Stimulated activated CD8-positive, alpha-beta memory T cell treated with anti-CD3 and anti-CD28 coated beads, Interleukin-4, amount 100 ng/mL, for 48 hours (primary cell): ENCODE results near the gene HOMER2.

ENCODE experiments used
- DNase-seq: peaks from one replicate; pipeline ENCODE4 v3.0.0-alpha.2; 2020

The HOMER2 gene

DNA sequence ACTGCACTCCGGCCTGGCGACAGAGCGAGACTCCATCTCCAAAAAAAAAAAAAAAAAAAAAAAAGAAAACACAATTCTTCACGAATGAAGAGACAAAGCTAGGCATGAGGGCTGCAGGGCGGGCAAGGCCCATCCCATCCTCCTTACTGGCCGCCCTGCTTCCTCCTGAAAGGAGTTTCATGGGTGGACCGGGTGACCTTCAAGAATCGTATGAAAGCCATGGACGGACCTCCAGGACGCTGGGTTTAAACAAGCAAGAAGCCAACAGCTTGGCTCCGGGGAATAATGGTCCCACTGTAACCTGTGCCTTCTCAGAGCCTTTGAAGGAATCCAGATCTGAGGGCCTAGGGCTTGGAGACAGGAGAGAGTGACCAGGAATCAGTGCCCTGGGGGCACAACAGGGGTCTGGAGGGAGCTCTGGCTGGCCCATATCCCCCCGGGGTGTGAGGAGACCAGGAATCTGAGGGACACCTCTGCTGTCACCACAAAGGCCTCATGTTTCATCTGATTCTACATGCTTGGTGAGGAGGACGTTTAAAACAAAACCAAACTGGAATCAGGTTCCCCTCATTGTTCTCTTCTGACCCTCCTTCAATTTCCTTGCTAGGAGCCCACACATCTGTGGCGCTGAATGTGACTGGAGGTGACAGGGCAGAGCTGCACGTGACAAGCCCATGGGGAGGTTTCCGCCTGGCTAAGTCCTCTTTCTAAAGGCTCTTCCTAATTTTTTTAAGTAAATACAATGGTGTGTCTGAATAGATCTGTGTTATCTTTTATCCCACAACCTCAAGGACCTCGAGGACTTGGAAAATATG, 97.0 kb downstream of the HOMER2 start:
- no peak for DNase-seq

DNA sequence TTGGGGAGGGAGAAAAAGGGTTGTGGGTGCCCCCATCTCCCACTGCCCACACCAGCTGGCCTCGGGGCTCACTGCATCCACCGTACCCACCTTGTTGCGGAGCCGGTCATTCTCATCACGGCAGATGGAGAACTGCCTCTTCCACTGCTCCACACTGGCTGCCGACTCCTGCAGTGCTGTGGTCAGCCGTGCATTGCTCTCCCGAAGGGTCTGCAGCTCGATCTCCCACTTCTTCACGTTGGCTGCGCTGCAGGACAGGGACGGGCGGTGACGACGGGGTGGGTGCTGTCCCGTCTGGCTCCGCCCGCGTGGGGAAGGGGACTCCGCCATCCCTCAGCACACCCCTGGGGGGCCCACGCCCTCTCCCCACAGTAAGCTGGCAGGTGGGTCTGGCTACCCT, 98.0 kb downstream of the HOMER2 start:
- DNase-seq: no peak

DNA sequence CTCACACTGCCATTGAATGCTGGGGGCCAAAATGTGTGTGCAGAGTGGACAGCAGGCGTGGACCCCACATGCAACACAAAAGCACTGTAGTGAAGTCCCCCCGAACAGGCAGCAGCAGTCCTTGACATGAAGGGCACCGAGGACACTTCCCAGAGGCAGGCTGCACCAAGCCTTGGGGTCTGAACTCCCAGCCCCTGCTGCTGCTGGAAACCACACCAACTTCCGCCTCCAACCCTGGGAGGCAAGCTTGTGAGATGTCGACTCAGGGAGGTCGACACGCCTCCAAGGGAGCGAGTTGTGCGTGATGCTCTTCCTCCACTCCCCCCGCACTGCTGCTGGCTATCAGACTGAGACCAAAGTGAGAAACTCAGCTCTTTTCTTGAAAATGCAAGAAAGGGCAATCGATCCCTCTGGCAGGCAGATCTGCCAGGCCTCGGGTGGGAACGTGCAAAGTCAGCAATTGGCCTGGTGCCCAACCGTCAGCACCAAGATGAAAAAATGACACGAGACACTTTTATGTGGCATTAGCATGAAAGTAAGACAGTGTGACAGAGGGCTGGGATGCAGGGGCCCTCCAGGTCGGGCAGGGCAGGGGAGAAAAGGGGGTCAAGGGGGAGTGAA, 99.5 kb downstream of the HOMER2 start:
- DNase-seq: no peak

DNA sequence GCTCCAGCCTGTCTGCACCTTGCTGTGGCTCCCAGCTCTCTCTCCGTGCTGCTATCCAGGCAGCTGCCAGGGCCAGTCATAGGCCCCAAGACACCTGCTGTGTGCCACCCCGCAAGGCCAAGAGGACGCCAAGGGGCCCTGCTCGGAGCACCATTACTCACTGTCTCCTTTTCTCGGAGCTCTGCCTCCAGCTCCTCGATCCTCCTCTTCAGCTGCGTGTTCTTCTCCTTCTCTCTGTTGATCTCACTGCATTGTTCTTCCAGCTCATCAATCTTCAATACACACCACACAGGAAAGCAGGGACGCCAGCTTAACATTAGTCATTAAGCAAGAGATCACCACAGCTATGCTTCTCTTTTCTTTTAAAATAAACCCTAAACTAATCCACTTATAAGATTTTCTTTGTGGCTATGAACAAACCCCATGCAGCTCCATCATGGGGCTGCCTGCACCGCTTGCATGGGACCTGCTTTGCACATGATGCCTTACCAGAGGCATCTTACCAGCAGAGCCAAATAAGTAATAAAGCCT, 100.5 kb downstream of the HOMER2 start:
- no peak for DNase-seq

DNA sequence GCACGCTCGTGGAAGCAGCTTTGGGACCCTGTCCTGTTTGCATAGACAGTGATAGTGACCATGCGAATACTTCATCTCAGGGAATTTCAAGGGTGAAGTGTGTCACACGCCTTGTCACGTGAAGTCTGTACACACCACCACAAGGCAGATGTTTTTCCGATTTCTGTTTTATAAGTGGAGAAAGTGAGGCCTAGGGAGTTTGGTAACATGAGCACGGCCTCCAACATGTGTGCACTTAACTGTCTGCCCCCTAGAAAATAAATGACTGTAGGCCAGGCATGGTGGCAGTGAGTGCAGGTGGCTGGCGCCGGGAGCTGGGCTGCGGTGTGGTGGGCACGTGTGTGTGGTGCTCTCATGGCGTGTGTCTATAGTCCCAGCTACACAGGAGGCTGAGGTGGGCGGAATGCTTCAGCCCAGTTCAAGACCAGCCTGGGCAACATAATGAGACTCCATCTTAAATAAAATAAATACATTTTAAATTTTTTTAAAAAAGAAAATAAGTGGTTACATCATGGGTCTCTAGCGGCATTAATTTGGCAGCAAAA, 101.1 kb downstream of the HOMER2 start:
- no peak for DNase-seq

DNA sequence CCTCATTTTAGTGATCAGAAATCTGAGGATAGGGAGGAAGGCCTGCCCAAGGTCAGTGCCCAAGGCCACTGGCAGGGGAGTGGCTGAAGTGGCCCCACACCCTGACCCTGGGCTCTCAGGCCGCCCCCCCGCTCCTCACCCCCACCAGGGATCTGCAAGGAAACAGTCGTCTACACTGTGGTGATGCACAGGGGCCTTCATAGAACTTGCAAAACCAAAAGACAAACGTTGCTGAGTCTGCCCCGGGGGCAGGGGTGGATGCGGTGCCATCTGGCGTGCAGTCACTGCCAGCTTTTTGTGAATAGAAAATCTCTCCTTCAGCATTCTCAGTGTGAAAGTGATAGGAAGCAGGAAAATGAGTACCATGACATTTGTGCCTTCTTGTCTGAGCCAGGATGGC, 101.8 kb downstream of the HOMER2 start:
- no peak for DNase-seq

DNA sequence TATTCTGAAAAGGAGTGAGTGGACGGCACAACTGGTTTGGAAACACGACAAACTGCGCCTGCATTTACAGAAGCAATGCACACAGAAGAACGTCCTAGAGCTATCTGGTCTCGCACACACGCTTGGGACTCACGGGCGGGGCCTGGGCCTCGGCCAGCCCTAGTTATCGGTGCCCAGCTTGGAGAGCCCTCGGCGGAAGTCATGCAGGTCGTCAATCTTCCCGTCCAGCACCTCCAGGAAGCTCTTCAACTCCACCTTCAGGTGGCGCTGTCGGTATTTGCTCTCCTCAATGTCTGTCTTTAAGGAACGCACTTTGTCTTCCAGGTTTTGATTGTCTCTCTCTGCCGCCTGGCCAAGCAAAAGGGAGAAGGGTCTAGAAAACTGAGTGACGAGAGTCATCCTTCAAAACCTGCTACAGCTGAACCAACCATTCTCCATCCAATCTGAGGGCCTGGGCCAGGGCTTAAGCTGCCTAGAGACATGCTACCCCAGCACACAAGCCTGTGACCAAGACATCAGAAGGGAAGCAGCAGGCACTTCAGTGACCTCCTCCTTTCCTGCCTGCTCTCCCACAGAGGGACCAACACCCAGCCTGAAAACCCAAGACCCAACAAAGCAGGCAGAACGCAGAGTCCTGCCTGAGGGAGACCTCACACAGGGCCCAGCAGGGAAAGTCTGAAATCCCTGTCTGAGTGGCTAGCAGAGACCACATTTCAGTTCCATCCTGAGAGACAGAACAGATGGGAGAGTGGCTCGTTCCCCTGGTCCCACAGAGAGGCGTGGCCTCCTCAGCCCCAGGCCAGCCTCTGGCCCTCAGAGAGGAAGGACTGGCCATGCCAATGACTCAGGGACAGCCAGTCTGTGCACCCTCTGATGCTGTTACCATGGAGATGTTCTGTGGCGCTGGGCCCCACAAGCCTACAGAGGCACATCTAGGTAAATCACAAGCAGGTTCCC, 102.7 kb downstream of the HOMER2 start:
- peak; percentile 68 for DNase-seq

DNA sequence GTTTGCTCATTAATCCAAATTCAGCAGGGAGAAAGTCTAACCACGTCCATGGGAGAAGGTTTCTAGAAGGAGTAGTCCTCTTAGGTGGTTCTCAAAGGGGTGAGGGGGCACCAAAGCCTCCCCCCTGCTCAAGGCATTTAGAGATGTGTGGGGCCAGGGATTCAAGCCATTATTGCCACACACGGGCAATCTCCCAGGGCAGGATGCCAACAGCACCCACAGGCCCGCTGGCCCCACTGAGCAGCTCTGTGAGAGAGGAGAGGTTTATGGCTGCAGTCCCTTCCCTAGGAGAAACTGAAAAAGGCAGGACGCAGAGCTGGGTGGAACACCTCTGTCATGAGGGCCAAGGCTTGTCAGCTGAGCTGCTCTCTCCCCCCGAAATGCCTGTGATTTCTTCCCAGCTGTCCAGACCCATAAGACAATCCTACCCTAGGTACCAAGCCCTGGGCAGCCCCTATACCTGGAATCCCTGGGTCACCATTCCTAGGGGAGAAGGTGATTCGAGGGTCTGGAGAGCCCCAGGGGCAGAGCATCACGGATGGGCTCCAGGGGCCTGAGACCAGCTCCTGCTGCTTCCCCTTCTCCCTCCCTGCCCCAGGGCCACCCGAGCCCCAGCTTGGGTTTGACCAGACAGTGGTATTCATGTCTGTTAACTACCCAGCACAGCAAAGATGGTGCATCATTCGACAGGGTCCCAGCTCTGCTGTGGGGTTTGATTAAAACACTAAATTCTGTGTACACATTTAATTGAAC, 104.1 kb downstream of the HOMER2 start:
- no peak for DNase-seq

DNA sequence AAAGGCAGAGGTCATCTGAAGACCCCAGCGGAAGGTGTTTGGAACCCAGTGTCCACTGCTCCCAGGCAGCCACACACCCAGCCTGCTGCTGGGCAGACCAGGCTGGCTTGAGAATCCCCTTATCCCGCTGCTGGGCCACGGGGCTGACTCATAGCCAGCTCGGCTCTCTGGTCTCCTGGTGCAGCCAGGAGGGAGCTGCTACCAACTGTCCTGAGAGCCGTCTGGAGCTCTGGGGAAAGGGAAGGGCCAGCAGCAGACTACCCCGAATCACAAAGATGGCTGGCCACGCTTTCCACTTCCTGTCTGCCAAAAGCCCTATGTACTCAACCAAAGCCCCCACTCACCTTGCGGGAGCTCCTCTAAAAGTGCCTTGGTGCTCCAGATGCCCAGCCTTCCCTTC, 104.8 kb downstream of the HOMER2 start:
- no peak for DNase-seq

DNA sequence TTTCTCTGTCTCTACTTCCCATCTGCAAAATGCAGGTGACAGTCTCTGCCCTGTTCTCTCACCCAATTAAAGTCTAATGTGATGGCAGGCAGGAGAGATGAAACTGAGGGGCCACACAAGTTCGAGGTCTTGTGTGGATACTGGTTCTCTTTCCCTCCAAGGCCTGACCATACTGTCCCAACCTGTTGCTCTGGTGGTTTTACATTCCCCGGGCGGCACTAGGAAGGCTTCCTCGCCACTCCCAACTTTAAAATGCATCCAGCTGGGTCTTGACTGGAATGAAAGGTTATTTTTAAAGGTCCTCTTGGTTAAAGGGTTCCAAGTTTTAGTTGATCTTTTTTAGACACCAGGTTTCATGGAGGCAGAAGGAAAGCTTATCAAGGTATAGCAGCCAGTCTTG, 105.9 kb downstream of the HOMER2 start:
- DNase-seq: no peak

DNA sequence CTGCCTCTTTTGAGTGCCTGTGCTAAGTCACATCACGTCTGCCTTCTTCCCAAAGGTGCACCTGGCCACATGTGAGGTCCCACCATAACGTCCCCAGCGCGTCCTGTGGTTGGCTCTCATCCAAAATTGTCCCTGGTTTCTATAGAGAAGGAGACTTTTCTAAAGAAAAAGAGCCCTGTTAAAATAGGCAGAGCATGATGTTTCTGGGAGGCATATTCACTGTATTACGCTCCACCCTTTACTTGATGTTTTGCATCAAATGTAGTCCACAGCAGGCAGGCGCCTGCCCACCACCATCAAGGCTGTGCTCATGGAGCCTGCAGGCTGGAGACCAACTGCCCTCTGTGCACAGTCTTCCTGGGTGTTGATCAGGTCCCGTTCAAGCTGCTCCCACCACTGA, 106.8 kb downstream of the HOMER2 start:
- no peak for DNase-seq

DNA sequence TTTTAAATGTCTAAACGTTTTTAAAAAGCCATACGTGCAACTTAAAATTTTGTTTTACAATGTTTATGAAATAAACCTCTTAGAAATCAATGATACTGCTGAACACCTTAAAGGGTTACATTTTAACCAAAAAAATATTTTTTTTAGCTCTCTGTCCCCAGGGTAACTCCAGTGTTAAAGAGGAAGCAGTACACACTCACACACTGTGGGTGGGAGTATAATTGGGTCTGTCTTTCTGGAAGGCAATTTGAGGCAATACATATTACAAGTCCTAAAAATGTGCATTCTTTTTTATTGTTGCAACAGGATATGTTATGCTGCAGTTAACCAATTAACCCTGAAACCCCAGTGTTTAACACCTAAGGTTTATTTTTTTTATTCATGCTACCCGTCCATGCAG, 109.0 kb downstream of the HOMER2 start:
- DNase-seq: no peak

DNA sequence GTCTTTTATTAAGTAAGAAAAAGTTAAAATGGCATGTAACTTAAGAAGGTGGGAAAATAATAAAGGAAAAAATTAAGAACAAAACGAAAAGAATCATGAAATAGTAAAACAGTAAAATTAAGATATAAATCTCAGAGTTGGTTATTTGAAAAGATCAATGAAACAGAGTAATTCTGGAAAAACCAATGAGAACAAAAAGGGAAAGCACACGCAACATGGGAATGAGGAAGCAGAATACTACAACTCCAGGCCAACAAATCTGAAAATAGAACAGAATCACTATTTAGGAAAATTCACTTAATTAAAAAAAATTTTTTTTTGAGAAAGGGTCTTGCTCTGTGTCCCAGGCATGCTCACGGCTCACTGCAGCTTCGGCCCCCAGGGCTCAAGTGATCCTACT, 112.4 kb downstream of the HOMER2 start:
- no peak for DNase-seq

DNA sequence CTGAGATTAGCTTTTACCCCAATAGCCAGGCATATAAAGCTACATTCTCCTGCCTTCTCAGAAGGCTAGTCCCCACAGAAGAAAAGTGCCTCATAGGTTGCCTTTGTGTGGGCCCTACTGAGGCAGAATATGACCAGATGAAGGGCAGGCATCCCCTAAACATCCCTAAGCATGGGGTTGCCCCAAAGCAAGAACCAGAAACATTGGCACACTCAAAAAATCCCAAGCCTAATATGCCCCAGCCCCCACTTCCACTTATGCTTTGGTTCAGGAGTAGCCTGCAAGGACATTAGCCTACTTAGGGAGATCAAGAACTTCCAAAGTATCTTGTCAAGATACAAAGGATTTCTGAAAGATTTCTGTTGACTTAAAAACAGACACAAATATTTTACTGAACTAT, 113.4 kb downstream of the HOMER2 start:
- DNase-seq: no peak

DNA sequence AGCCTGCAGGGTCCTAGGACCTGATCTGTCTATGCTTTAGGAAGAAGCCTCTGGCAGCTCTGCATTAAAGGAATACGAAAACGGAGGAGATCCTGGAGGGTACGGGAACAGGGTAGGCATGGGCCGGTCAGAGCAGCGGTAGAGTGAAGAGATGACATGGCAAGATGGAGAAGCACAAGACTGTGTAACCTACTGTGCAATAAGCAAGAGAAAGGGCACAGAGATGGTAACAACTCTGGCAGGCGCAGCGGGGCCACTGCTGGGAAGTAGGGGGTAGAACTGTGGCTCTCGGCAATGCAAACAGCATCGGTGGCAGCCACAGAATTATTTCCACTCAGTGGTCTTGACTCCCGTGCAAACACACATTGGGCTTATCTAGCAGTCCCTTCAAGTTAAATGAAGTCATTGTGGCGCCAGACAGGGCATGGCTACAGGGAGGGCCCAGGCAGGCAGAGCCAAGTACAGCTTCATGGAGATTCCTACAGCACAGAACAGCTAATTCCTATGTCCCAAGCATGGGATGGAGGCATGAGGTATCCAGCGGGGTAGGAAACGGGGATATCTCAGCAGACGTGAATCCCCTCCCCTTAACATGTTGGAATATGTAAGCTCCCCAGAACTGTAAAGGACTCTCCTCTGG, 114.3 kb downstream of the HOMER2 start:
- DNase-seq: no peak

DNA sequence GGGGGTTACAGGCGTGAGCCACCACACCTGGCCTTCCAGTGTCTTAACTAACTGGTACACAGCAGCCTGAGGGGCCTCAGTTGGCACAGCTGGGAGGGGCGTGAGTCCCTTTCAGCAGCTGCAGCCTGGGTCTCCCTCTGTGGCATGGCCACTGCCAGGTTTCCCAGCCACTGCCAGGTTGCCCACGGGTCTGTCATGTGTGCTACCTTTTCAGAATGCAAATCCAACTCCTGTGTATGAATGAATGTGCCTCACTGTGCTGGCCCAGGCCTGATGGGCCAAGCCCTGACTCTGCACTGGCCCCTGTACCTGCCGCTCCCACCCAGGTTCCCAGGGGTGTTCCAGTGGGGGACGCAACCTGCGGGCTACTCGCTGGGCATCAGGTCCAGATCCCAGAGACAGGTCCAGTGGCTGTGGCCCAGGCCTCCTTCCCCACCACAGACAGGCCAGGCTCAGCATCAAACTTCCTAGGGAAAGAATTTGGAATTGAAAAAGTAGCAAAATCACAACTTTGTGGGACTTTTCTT, 117.1 kb downstream of the HOMER2 start:
- DNase-seq: no peak

DNA sequence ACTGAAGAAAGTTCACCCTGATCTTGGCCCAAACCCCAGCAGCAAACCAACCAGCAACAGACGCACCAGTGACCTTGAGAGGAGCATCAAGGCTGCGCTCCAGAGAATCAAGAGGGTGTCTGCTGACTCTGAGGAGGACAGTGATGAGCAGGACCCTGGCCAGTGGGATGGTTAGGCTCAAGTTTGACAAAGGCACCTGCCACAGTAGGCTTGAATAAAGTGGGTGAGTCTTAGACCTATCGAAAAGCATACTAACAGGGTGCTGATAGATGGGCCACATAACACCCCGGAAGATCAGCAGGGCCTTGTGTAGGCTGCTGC, 119.2 kb downstream of the HOMER2 start:
- no peak for DNase-seq

DNA sequence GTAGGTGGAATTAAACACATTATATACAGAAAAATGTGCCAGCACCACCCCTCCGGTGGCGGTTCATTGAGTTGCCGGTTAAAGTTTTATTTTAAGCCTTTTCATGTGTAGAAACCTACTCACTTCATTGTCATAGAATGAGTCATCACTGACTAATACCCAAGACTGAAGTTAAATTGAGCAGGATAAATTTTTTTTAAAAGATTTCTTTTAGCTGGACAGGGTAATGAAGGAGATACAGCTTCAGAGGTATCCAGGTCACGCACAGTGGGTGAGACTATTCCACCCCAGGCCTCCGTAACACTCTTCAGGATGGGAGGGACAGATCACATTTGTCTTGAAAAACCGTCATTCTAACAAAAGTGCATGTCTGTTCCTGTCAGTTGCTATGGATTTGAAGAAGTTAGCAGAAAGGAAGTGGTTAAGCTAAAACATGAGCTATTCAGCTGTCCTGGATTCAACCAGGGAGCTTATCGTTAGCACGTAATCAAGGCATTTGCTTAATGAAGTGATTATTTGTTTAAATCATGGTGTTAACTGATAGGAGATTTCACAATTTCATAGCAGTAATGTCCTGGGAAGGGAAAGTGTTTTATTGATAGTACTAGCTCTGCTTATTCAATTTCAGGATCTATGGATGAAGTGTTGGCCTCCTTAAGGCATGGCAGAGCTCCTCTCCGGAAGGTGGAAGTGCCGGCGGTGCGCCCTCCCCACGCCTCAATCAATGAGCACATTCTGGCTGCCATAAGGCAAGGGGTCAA, 119.7 kb downstream of the HOMER2 start:
- DNase-seq: peak; percentile 60

DNA sequence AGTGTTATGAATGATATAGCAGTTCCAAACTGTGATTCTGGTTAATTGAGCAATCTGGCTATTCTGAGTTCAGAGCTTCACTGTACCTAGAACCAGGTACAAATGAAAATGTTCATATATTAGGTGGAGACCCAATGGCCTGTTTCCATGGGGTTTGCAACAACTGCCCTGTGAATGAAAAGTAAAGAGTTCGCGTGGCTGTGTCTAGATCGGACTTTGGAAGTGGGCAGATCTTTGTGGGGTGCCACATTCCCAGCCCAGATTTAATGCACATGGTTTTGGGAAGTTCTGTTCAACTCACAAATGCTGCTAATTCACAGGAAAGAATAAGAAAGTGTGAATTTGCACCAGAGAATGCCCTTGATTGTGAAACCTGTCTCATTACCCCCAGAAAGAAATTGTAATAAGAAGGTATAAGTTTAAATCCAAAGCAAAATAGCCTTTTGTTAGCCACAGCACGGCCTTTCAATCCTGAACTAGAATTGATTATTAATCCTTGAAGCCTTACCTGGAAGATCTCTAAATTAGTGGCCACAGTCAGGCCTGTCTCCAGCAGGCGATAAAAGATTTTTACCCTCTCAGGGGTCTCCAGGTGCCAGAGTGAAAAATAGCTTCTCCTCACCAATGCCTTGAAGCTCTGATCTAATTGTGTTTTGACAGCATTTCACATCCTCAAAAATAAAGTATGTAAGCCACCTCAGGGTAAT, 120.5 kb downstream of the HOMER2 start:
- DNase-seq: no peak
